Stimulated activated CD4-positive, alpha-beta T cell treated with anti-CD3 and anti-CD28 coated beads, Interleukin-15, amount 100 ng/mL, for 48 hours (primary cell): ENCODE data around the gene GRK2.
A peak's percentile ranks its signal among the peaks of the same experiment; 100 is the strongest.

Experiments used
- DNase-seq, 2 donors: peaks; one replicate each; pipeline ENCODE4 v3.0.0-alpha.2; 2020; ENCODE audit warnings: low read depth in 2 of 2

Gene GRK2

DNA sequence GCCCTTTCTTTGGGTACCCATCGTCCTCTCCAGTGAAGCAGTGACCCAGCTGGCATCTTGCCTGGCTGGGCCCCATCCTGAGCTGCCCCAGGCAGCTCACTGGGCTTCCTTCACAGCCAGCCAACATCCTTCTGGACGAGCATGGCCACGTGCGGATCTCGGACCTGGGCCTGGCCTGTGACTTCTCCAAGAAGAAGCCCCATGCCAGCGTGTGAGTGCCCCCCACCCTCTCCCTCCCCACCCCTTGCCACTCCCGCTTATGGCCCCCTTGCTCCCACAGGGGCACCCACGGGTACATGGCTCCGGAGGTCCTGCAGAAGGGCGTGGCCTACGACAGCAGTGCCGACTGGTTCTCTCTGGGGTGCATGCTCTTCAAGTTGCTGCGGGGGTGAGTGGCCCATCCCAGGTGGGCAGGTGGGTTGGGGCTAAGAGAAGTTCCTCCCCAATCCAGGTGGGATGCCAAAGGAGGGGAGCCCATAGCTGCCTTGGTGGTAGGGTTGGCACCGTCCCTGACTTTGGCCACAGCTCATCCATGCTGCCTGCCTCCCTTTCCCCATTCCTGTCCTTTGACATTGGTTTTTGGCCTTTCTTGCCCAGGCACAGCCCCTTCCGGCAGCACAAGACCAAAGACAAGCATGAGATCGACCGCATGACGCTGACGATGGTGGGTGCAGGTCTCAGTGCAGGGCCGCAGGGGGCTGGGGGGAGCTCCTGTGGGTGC lies 16.0 kb downstream of the GRK2 start:
- no peak for DNase-seq

DNA sequence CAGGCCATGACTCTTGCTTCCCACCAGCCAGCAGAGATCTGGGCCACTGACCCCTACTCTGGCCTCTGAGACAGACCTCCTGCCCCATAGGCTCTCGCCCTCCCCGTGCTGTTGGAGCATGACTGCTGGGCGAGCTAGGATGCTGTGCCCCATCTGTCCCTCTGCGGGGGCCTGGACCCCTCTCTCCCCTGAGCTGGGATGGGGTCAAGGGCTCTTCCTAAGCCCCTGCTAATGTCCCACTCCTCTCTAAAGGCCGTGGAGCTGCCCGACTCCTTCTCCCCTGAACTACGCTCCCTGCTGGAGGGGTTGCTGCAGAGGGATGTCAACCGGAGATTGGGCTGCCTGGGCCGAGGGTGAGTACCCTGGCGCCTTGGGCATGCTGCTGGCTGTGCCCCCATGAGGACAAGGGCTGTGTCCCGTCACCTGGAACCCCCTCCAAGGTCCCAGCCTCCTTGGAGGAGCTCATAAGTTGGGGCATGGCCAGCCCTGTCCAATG lies 16.7 kb downstream of the GRK2 start:
- DNase-seq, result no peak

DNA sequence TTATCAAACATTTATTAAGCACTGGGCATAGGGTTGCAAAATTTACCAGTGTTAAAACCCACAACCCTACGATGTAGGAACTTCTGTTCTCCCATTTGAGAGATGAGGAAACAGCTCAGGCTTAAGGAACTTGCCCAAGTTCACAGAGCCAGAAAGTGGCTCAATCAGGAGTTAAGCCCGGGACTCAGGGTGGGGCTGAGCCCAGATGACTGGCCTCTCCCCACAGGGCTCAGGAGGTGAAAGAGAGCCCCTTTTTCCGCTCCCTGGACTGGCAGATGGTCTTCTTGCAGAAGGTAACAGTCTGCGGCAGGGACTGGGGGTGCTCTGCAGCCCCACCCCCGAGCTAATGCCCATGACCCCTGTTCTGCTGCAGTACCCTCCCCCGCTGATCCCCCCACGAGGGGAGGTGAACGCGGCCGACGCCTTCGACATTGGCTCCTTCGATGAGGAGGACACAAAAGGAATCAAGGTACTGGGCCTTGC lies 17.2 kb downstream of the GRK2 start:
- DNase-seq, result no peak

DNA sequence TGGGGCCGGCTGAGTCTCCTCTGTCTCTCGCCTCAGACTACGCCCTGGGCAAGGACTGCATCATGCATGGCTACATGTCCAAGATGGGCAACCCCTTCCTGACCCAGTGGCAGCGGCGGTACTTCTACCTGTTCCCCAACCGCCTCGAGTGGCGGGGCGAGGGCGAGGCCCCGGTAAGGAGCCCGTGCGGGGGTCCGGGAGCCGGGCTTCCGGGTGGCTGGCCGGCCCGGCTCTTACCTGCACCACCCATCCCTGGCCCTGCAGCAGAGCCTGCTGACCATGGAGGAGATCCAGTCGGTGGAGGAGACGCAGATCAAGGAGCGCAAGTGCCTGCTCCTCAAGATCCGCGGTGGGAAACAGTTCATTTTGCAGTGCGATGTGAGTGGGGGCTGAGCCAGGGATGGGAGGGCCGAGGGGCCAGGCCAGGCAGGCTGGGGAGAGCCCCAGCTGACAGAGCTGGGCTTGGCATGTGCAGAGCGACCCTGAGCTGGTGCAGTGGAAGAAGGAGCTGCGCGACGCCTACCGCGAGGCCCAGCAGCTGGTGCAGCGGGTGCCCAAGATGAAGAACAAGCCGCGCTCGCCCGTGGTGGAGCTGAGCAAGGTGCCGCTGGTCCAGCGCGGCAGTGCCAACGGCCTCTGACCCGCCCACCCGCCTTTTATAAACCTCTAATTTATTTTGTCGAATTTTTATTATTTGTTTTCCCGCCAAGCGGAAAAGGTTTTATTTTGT lies 18.7 kb downstream of the GRK2 start:
- no peak for DNase-seq

DNA sequence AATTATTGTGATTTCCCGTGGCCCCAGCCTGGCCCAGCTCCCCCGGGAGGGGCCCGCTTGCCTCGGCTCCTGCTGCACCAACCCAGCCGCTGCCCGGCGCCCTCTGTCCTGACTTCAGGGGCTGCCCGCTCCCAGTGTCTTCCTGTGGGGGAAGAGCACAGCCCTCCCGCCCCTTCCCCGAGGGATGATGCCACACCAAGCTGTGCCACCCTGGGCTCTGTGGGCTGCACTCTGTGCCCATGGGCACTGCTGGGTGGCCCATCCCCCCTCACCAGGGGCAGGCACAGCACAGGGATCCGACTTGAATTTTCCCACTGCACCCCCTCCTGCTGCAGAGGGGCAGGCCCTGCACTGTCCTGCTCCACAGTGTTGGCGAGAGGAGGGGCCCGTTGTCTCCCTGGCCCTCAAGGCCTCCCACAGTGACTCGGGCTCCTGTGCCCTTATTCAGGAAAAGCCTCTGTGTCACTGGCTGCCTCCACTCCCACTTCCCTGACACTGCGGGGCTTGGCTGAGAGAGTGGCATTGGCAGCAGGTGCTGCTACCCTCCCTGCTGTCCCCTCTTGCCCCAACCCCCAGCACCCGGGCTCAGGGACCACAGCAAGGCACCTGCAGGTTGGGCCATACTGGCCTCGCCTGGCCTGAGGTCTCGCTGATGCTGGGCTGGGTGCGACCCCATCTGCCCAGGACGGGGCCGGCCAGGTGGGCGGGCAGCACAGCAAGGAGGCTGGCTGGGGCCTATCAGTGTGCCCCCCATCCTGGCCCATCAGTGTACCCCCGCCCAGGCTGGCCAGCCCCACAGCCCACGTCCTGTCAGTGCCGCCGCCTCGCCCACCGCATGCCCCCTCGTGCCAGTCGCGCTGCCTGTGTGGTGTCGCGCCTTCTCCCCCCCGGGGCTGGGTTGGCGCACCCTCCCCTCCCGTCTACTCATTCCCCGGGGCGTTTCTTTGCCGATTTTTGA lies 19.5 kb downstream of the GRK2 start:
- DNase-seq, result no peak

DNA sequence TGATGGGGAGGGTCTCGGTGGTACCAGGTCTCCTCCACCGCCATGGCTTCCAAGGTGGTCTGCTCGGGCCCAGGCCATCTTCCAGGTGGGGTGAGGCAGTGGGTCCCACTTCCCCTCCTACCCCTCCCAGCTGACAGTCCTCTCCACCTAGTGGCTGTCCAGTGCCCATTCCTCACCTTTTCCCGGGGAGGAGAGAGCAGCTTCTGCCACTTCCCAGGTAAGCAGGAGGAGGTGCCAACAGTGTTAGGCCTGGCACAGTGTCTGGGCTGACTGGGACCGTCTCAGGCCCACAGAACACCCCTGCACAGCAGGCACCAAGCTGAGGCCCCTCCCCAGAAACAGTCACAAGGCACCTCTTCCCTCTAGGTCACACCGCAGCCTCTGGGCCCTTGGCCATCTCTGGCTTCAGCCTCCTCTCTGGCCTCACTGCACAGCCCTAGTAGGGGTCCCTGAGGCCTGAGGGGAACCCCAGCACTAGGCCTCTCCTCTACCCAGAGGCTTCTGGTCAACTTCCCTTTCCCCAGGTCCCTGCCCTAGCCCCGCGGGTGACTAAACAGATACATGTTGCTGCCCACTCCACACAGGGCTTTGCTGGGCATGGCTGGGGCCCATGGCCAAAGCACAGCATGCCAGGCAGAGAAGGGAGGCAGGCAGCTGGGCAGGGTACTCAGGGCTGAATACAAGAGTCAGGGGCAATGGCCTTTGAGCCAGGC lies 20.5 kb downstream of the GRK2 start:
- DNase-seq, result no peak

DNA sequence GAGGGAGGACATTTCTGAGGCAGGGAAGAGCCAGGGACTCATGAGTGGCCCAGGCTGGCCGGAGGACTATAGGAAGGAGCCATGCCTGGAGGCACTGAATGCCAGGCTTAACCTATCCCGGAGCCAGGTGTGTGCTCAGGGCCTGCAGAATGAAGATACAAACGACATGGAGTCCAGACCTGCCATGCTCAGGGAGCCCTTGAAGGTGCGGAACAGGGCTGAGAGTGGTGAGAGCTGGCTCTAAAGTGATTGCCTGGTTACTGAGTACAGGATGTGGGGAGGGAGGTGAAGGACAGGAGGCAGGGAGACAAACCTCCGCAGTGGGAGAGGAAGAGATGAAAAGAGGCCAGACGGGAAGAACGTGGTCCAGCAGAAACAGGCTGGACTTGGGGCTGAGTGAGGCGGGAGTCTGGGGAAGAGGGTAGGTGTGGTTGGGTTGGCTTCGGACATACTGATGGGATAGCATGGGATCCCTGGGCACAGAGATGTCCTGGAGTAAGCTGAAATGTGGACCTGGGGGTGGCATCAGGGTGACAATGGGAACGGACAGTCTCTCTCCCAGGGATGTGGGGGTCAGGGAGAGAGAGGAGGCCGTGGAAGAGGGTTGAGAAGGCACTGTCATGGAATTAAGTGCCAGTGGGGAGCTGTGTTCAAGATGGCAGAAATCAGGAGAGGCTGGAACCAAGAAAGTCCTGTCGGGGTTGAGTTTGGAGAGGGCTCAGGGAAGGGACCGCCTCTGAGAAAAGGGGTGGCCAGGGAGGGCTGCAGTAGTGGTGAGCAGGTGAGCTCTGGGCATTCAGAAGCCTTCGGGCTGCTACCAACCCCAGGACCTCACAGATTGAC lies 21.3 kb downstream of the GRK2 start:
- DNase-seq, result no peak

DNA sequence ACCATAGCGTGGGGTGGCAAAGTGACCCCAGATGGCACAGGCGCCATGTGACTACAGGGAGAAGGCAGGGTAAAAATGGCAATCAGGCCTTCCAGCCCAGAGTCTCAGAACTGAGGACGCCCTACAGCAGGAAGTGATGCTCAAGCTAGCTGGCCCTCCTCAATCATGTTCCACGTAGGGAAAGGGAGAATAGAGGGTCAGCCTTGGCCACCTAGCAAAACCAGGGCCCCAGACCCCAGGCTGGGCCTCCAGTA lies 21.9 kb downstream of the GRK2 start:
- DNase-seq, result no peak

DNA sequence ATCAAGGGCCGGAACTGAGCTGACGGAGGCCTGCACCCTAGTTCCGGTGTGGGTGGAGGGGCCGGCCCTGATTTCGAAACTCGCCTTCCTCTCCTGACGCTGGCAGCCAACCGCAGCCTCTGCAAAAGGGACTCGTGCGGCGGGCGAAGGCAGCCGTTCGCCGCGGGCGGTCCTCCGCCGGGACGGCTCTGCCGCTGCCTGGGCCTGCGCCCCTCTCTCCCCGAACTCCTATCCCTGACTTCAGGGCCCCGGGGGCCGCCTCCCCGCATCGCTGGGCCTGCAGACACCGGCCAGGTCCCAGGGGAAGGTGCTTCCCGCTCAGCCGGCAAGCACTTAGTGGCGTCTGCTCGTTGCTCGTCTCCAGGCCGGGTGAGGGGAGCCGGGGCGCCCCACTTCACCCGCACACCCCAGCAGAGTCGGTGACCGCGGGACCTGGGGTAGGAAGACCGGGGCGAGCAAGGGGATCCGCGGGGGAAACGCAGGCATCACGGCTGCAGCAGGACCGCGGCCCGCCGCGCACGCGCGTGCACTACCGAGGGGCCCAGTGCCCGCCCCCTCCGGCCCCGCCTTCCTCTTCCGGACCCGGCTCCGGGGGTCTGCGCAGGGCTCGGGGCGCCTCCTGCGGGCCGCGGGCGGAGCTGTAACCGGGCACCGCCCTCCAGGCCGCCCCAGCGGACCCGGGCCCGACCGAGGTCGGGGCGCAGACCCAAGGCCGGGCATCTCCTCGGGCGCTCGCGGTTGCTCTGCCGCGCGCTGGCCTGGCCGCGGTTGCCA lies 22.4 kb downstream of the GRK2 start:
- DNase-seq, result peak; percentile 86 to 87

DNA sequence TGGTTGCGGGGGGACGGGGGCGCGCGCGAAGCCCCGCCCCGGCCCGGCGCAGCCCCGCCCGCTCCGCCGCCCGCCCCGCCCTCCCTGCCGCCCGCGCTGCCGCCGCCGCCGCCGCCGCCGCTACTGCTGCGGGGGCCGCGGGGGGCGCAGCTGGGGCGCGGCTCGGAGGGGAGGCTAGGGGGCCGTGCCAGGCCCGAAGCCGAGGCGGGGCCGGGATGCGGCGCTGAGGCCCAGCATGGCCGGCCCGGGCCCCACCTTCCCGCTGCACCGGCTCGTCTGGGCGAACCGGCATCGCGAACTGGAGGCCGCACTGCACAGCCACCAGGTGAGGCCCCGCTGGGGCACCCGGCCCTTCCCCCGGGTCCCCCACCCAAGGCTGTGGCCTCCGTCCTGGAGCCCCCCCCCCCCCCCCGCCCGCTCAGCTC lies 23.0 kb downstream of the GRK2 start, which contains the start of gene ANKRD13D:
Gene ANKRD13D, plus strand, starts transcription at position 78 of the 425 bp plus-strand sequence. Its CDS starts 158 bp downstream, at position 236.
- DNase-seq, result no peak

DNA sequence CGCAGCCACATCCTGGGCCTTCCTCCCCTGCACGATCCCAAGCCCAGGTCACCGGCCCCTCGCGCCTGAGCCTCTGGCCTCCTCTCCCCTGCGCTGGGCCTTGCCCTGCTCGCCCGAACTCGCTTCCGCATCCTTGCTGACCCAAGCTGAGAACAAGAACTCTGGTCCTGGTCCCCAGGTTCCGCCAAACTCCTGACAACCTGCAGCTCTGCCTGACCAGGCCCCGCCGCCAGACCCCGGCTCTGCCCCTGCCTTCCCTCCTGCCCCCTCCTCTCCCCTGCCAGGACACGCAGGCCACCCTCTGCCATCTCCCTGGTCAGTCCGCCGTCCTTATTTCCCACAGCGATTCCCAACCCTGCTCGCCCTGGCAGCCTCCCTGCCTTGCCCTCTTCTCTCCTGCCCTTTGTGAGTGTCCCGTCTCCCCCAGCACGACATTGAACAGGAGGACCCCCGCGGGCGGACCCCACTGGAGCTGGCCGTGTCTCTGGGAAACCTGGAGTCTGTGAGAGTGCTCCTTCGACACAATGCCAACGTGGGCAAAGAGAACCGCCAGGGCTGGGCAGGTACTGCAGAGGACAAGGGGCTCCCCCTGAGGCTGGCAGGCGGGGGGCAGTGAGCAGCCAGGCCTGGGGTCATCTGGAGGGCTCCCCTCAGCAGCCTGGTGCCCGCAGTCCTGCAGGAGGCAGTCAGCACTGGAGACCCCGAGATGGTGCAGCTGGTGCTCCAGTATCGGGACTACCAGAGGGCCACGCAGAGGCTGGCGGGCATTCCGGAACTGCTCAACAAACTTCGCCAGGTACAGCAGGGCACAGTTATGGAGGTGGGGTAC lies 23.6 kb downstream of the GRK2 start:
- DNase-seq, result no peak

DNA sequence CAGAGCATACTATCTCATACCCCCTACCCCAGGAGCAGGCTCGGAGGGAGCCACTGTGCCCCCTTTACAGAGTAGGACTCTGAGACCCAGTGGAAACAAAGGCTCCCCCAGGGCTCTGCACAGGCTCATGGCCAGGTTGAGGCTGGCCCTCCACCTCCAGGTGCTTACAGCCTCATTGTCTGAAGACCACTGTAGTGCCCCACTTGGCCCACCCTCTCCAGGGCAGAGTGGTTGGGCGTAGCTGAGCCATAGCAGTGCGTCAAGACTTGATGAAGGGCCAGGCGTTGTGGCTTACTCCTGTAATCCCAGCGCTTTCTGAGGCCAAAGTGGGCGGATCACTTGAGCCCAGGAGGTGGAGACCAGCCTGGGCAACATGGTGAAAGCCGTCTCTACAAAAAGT lies 24.5 kb downstream of the GRK2 start:
- no peak for DNase-seq

DNA sequence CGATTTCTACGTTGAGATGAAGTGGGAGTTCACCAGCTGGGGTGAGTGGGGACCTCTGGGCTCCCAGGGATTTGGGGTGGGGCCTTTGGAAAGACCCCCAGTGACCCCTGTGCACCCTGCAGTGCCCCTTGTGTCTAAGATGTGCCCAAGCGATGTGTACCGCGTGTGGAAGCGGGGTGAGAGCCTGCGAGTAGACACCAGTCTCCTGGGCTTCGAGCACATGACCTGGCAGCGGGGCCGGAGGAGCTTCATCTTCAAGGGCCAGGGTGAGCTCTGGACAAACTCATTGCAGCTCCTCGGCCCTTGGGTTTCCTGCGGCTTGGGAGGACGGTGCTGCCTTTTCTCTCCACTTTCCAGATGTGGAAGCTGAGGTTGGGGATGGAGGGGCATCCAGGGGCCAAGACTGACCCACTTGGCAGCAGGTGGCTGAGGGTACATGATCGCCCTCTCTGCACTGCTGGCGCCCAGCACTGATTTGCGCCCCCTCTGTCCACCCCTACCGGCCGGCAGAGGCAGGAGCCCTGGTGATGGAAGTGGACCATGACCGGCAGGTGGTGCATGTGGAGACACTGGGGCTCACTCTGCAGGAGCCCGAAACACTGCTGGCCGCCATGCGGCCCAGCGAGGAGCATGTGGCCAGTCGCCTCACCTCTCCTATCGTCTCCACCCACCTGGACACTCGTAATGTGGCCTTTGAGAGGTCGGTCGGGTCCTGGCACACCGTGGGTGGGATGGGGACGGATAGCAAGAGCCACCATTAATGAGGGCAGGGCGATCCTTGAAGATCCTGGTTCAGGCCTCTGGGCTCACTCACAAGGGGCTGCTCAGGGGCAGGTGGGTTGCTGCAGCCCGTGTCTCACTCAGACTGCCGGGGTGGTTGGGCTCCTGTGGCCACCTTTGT lies 25.5 kb downstream of the GRK2 start:
- DNase-seq, result no peak

DNA sequence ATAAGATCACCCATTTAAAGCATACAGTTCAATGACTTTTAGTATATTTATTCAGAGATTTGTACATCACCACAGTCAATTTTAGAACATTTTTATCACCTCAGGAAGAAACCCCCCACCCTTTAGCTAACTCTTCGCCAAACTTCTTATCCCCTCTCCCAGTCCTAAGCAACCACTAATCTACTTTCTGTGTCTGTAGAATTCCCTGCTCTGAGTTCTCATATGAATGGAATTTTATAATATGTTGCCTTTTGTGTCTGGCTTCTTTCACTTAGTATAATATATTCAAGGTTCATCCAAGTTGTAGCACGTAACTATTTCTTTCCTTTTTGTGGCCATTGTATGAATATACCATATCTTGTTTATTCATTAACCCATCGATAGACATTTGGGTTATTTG lies 26.4 kb downstream of the GRK2 start:
- no peak for DNase-seq

DNA sequence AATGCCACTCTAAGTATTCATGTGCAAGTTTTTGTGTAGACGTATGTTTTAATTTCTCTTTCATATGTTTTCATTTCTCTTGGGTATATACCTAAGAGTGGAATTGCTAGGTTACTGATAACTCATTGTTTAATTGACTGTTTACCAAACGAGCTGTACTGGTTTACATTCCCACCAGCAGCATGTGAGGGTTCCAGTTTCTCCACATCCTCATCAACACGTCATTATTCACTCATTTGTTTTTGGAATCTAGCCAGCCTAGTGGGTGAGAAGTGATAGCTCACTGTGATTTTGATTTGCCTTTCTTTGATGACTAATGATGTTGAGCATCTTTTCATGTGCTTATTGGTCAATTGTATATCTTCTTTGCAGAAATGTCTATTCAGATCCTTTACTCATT lies 26.8 kb downstream of the GRK2 start:
- DNase-seq, result no peak

DNA sequence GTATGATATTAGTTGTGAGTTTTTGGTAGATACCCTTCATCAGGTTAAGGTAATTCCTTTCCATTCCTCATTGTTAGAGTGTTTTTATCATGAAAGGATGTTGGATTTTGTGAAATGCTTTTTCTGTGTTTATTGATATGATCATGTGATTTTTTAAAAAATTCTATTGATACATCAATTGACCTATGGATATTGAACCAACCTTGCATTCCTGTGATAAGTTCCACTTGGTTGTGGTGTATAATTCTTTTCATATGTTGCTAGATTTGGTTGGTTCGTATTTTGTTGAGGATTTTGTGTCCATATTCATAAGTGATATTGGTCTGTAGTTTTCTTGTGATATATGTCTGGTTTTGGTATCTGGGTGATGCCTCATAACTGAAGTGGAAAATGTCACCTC lies 29.6 kb downstream of the GRK2 start:
- no peak for DNase-seq

DNA sequence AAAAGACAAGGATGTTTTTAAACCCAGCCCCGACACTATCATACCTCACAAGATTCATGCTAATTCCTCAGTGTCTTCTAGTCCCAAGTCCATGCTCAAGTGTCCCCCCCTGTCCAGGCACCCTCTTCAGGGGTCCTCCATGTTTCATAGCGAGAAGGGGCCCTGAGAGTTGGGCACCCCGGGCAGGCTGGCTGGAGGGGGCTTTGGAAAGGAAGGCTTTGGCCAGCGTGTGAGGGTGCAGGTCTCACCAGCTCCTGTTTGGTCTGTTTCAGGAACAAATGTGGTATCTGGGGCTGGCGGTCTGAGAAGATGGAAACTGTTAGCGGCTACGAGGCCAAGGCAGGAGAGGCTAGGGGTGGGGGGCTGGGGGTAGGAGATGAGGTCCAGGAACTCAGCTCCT lies 32.5 kb downstream of the GRK2 start:
- DNase-seq, result no peak
